HG03378 (cell line): Measurements from ENCODE around the gene CABP4.

Experiments
- ATAC-seq: cut with Tn5 transposase; IDR thresholded peaks from one replicate; pipeline ENCODE4 v1.9.1; 2021; ENCODE audit warnings: mild to moderate bottlenecking, moderate library complexity; ENCODE audit not compliant: unreplicated experiment

CABP4 gene

GRCh38 chr11:67435031-67435726 is 20.0 kb upstream of the CABP4 start:
- no peak for ATAC-seq

- no peak for ATAC-seq
These were observed 19.3 kb upstream of the CABP4 start for GRCh38 chr11:67435727-67436458.

- ATAC-seq: no peak
These were observed 18.6 kb upstream of the CABP4 start for GRCh38 chr11:67436459-67437081.

- no peak for ATAC-seq
These were observed 17.9 kb upstream of the CABP4 start, which contains the start of gene PTPRCAP for GRCh38 chr11:67437082-67437808. Gene PTPRCAP, minus strand, starts transcription at chr11:67437682. Its CDS starts 63 bp downstream, at chr11:67437619.

GRCh38 chr11:67437809-67438157 is 17.4 kb upstream of the CABP4 start:
- no peak for ATAC-seq

GRCh38 chr11:67438158-67438902 is 16.8 kb upstream of the CABP4 start:
- ATAC-seq: no peak

- ATAC-seq: no peak
These were observed 15.6 kb upstream of the CABP4 start for GRCh38 chr11:67439321-67440228.

- no peak for ATAC-seq
These were observed 14.7 kb upstream of the CABP4 start for GRCh38 chr11:67440229-67441097.

- no peak for ATAC-seq
These were observed 14.0 kb upstream of the CABP4 start for GRCh38 chr11:67441098-67441563.

- no peak for ATAC-seq
These were observed 13.3 kb upstream of the CABP4 start for GRCh38 chr11:67441731-67442351.

- ATAC-seq: no peak
These were observed 12.4 kb upstream of the CABP4 start for GRCh38 chr11:67442504-67443404.

GRCh38 chr11:67445515-67445914 is 9.6 kb upstream of the CABP4 start:
- ATAC-seq: no peak

- ATAC-seq: no peak
These were observed 6.9 kb upstream of the CABP4 start for GRCh38 chr11:67448220-67448609.

GRCh38 chr11:67449116-67449844 is 5.9 kb upstream of the CABP4 start:
- no peak for ATAC-seq

GRCh38 chr11:67450796-67451657 is 4.1 kb upstream of the CABP4 start:
- ATAC-seq: no peak

GRCh38 chr11:67451658-67451976 is 3.5 kb upstream of the CABP4 start:
- no peak for ATAC-seq
